HCT116 (cell line): Measurements from ENCODE around the gene ABHD14A.

Experiments used
- CBX3 ChIP-seq: IDR thresholded peaks from 2 replicates; pipeline ENCODE4 v1.6.1; 2012; ENCODE audit warnings: low read depth
- CEBPB ChIP-seq: IDR thresholded peaks from 2 replicates; pipeline ENCODE4 v1.6.1; 2012; ENCODE audit warnings: low read depth
- CTCF ChIP-seq, 3 experiments: fragments of 200-600 bp in 1 of 3; sonication (generic) in 1 of 3; IDR thresholded peaks in 2 of 3; conservative IDR thresholded peaks in 1 of 3; 2 replicates each; pipeline ENCODE4 v1.5.1; 2012 to 2017; ENCODE audit warnings: low read depth in 2 of 3, low read length in 2 of 3, antibody characterized with exemption in 1 of 3, borderline replicate concordance in 1 of 3, control low read depth in 1 of 3, mild to moderate bottlenecking in 1 of 3, mixed read lengths in 1 of 3, mixed run types in 1 of 3, moderate library complexity in 1 of 3; ENCODE audit not compliant: insufficient read depth in 1 of 3
- TCF7L2 ChIP-seq: IDR thresholded peaks from 2 replicates; pipeline ENCODE4 v1.7.0; 2011; ENCODE audit warnings: borderline replicate concordance, inconsistent platforms; ENCODE audit not compliant: insufficient read depth, insufficient read length; ENCODE audit errors: extremely low read depth

DNA sequence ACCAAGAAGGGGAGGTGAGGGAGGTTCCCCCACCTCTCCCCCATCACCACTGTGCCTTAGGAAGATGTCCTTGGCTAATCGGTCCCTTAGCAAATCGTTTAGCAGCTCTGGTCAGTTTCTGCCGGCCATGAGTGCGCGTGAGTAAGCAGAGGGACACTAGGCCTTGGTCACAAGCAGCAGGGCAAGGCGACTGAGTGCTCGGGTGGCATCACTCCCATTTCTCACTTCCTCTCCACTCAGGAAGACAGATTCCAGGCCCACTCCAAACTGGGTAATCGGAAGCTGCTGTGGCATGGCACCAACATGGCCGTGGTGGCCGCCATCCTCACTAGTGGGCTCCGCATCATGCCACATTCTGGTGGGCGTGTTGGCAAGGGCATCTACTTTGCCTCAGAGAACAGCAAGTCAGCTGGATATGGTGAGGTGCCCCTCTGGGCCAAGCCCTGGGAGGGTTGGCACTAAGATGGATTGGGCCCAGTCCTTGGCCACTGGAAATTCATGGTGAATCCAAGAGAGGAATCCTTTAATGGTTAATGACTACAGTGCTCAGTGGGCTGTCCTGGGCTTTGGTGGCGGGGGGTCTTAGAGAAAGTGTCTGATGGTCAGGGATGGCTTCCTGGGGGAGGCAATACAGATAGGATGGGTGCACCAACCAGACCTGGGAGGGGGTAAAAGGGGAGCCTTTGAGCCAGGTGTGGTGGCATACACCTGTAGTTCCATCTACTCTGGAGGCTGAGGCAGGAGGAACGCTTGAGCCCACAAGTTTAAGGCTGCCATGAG is 28.7 kb upstream of the ABHD14A start:
- TF ChIP-seq TCF7L2: no peak
- TF ChIP-seq CTCF (IDR thresholded peaks at IDR 0.05 in 2 of 3, conservative IDR thresholded peaks at IDR 0.05 in 1 of 3; ENCODE audit: borderline replicate concordance in 1 of 3, insufficient read depth in 1 of 3, low read depth in 2 of 3, low read length in 2 of 3): no peak
- TF ChIP-seq CBX3: no peak
- TF ChIP-seq CEBPB: no peak
